Activated naive CD4-positive, alpha-beta T cell treated with anti-CD3 and anti-CD28 coated beads, Interleukin-2, amount 10 ng/mL, durations not matched to agents 7 days and 5 days (primary cell): ENCODE results near the gene PLXNA2.

Experiments
- CTCF ChIA-PET: fragments of 350-600 bp; sonication (Branson Sonifier 250); formaldehyde crosslinking; loops from one replicate; lab custom pipeline; 2021; ENCODE audit warnings: antibody characterized with exemption; lab: Charles Lee
- DNase-seq: peaks from one replicate; pipeline ENCODE4 v3.0.0-alpha.2; 2020
- H3K27ac Mint-ChIP-seq: one replicate; pipeline ENCODE4 v1.8.0; 2021; ENCODE audit warnings: mild to moderate bottlenecking, moderate library complexity, mixed read lengths
- H3K27me3 Mint-ChIP-seq: one replicate; pipeline ENCODE4 v1.8.0; 2021; ENCODE audit warnings: mild to moderate bottlenecking, mixed read lengths
- H3K36me3 Mint-ChIP-seq: one replicate; pipeline ENCODE4 v1.8.0; 2021; ENCODE audit warnings: mixed read lengths
- H3K4me1 Mint-ChIP-seq: one replicate; pipeline ENCODE4 v1.8.0; 2021; ENCODE audit warnings: mixed read lengths
- H3K4me3 Mint-ChIP-seq: one replicate; pipeline ENCODE4 v1.8.0; 2021; ENCODE audit warnings: mild to moderate bottlenecking, moderate library complexity, mixed read lengths
- H3K9me3 Mint-ChIP-seq: one replicate; pipeline ENCODE4 v1.8.0; 2021; ENCODE audit warnings: mixed read lengths

The PLXNA2 gene

DNA sequence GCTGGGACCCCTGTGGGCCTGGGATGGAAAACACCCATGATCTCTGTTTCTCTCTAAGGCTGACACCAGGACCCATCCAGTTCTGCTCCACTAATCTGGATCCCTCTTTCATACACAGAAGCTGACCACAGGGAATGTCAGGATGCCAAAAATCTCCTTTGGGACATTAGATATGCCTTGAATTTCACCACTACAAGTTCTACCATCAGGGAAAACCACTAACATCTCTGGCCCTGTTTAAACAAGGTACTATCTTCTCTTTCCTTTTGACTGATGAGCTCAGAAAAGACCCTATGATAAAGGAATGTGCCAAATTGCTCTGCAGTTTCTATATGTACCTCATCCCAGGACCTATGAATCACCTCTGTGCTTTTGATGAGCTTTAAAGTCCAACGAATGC lies 10.2 kb upstream of the PLXNA2 start:
- H3K27ac Mint-ChIP-seq: no peak overlapping the region
- DNase-seq: no peak
- H3K27me3 Mint-ChIP-seq: peaks cover 37% of the 10 kb centered on the region
- no peaks in the 10 kb centered on the region for H3K4me1 Mint-ChIP-seq
- H3K9me3 Mint-ChIP-seq: no peaks in the 10 kb centered on the region
- CTCF ChIA-PET: interaction anchor here (1.8 kb wide), 1 partner anchor 9 kb away, joined by 6 read pairs; the partner anchor contains the start of gene PLXNA2
- H3K4me3 Mint-ChIP-seq: no peak overlapping the region
- no peaks in the 10 kb centered on the region for H3K36me3 Mint-ChIP-seq

DNA sequence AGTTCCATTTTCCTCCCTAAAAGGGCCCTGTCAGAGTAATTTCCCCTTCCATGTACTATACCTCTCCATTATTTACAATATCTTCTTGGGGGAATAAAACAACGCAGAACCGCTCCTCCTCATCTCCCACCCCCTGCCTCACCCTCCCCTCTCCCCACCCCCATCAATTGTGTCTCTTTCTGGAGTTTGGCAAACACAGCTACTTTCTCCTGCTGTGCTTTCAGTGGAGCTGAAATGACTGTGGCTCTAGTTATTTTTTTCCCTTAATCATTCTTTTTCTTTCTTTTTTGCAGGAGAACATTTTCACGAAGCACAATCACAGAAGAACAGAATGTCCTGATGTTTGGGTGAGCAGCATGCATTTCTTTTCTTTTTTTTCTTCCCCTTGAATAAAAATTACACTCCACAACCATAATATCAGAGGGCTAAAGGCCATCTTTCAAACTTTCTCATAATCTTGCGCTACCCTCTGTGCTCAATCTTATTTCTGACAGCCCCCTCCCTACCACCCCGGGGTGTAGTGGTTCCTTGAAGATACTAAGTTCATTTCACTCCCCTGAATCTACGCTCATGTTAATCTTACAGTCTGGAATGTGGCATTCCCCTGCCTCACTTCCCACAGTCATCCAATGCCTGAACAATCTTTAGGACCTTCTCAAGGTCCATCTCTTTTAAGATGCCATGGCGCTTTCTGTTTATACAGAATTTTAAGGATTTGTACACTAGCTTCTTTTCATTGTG lies 8.8 kb upstream of the PLXNA2 start:
- no peak for DNase-seq
- CTCF ChIA-PET: interaction anchor here (1.8 kb wide), 1 partner anchor 8 kb away, joined by 6 read pairs; the partner anchor contains the start of gene PLXNA2
- H3K9me3 Mint-ChIP-seq: no peaks in the 10 kb centered on the region
- H3K27ac Mint-ChIP-seq: no peak overlapping the region
- H3K4me1 Mint-ChIP-seq: no peaks in the 10 kb centered on the region
- H3K36me3 Mint-ChIP-seq: no peaks in the 10 kb centered on the region
- peaks cover 39% of the 10 kb centered on the region for H3K27me3 Mint-ChIP-seq
- no peak overlapping the region for H3K4me3 Mint-ChIP-seq

DNA sequence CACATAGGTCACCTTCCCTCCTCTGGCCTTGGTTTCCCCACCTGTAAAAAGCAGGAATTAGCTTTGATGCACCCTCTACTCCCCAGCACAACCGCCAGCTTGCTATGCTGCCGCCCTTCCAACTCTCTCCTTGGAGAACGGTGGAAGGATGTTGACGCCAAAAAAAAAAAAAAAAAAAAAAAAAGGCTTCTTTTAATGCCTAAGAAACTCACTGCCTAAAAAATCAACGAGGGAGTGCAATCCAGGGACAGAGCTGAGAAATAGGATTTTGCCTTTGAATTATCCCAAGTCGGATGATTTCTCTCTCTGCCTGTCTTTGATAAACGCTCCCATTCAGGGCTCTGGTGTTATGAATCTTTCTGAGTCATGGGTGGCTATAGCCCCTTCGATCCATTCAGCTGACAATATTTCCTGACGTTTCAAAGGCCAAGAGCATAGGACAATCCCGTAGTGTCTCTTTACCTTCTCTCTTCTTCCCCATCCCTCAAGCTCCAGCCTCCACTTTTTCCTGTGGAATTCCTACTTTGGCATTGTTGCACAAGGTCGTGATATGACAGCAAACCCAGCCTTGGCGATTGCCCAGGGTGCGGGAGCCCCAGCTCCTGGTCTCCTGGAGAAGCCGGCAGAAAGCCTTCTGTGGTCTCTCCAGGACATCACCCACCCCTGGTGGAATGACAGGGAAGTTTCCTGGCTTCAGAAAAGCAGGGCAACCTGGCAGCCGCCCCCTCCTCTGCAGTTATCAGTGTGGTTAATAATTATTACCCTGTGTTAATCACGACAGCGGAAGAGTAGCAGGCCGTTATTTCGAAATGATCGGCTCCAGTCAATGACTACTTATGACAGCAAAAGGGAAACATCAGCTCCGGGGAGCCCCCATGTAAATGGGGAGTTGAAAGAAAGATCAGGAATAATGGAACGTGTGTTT lies 8.0 kb upstream of the PLXNA2 start:
- H3K4me1 Mint-ChIP-seq: no peaks in the 10 kb centered on the region
- H3K27me3 Mint-ChIP-seq: peaks cover 38% of the 10 kb centered on the region
- H3K27ac Mint-ChIP-seq: no peak overlapping the region
- CTCF ChIA-PET: no interaction called here
- no peak for DNase-seq
- H3K9me3 Mint-ChIP-seq: no peaks in the 10 kb centered on the region
- H3K4me3 Mint-ChIP-seq: no peak overlapping the region
- H3K36me3 Mint-ChIP-seq: no peaks in the 10 kb centered on the region

DNA sequence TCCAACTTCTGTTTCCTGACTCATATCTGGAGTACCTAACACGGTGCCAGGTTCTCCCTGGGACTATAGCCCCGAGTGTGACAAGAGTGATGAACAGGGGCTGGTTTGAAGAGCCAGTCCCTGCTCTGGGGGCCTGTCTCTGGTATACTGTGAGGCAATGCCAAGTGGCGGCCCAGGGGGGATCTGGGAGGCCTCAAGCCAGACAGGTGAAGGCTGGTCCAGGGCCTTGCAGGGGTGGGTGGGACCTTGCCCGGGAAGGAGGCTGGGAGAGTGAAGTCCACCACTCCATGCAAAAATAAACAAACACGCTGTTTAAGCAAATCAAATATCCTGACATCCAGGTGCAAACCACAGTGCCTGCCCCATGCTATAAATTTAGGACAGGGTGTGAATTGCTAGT lies 6.8 kb upstream of the PLXNA2 start:
- CTCF ChIA-PET: no interaction called here
- Mint-ChIP-seq H3K9me3 (no peaks in the 10 kb centered on the region), H3K4me3 (no peak overlapping the region), H3K27ac (no peak overlapping the region), H3K36me3 (no peaks in the 10 kb centered on the region), H3K4me1 (no peaks in the 10 kb centered on the region), H3K27me3 (peaks cover 38% of the 10 kb centered on the region)
- DNase-seq: no peak

DNA sequence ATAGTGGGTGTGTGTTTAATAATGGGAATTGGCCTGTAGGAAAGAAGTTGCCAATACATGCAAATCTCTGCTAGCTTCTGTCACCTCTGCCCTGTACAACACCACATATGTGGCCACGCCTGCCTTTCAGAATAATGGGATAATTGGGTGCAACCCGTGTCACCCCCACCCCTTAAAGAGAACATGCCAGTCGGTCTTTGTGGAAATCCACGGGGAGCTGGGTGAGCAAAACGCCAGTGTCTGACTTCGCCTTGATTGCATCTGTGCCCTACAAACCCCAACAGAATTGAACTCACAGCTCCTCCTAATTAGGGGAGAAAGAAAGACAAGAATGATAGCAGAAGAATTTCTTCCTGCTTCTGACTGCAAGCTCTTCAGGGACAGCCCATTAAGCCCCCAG lies 6.4 kb upstream of the PLXNA2 start:
- no peak for DNase-seq
- no peak overlapping the region for H3K27ac Mint-ChIP-seq
- no peaks in the 10 kb centered on the region for H3K9me3 Mint-ChIP-seq
- H3K27me3 Mint-ChIP-seq: peaks cover 34% of the 10 kb centered on the region
- no peak overlapping the region for H3K4me3 Mint-ChIP-seq
- H3K4me1 Mint-ChIP-seq: no peaks in the 10 kb centered on the region
- H3K36me3 Mint-ChIP-seq: no peaks in the 10 kb centered on the region
- CTCF ChIA-PET: no interaction called here

DNA sequence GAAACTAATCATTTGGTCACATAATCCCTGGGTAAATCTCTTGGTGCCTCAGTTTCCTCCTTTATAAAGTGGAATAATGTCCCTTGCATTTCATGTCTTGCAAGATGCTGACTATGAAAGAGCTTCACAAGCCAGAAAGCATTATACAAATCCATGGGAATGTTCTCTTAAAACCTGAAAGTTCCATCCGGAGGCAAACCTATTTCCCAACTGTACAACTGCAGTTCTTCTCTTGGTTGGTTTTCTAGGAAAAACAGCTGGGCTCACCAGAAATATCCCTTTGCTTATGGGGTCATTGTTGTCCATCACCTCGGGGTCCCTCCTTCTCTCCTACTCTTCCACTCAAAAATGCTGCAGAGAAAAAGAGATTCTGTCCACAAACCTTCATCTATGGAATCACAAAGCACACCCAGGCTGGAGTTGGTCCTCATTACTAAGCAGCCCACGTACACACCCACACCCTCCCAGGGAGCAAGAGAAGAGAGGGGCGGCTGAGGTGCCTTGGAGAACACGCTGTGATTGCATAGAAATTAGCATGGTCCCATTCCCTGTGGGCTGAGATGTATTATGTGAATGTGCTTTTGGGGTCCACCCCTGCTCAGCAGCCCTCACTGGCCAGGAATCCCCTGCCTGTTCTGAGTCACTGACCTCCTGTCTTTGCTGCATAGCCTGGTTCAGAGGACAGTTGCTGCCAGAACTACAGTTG lies 5.0 kb upstream of the PLXNA2 start:
- no peak for DNase-seq
- Mint-ChIP-seq H3K4me1 (peaks cover 10% of the 10 kb centered on the region), H3K4me3 (no peak overlapping the region), H3K27me3 (peaks cover 43% of the 10 kb centered on the region), H3K36me3 (no peaks in the 10 kb centered on the region), H3K27ac (no peak overlapping the region), H3K9me3 (no peaks in the 10 kb centered on the region)
- CTCF ChIA-PET: no interaction called here

DNA sequence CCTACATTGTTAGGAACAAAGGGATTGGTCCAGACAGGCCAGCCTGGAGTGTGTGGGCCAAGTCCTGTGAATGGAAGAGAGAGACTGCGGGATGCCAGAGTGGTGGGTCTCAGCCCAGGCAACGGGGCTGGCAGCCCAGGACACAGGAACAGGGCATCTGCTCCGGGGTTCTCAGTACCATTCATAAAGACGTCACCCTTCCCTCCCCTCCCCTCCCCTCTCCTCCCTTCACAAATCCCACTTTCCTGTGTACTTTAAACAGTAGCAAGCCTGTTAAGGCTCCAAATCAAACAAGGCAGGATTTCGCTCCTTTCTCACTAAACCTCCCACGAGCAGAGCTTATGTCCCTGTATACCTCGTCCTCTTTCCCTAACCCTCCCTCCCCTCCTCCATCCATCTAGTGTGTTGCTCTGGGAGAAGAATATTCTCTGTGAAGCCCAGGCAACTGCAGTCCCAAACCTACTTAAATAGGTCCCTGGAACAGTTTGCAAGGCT lies 4.2 kb upstream of the PLXNA2 start:
- Mint-ChIP-seq H3K27ac (no peak overlapping the region), H3K36me3 (no peaks in the 10 kb centered on the region), H3K4me3 (no peak overlapping the region), H3K9me3 (no peaks in the 10 kb centered on the region), H3K27me3 (peaks cover 46% of the 10 kb centered on the region), H3K4me1 (peaks cover 10% of the 10 kb centered on the region)
- CTCF ChIA-PET: interaction anchor here (1.2 to 4.4 kb wide), 2 partner anchors 15 to 226 kb away, joined by 3 to 40 read pairs; no protein-coding TSS in a partner anchor
- no peak for DNase-seq

DNA sequence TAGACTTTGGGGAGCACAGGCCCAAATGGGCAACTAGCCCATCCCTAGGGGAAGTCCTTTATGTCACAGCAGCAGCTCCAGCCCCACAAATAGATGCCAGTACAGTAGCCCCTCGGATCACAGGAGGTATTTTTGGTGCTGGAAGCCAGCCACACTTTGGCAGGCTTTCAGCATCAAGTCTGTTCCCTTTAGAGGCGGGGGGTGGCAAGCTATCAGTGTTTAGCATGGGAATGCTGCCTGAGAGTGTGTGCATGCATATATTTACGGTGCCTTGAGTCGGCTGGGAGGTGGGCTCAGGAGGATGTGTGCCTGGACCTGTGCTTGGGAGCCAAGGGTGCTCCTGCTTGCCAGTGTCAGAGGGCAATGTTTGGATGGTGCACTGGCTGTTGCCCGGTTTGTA lies 3.5 kb upstream of the PLXNA2 start:
- H3K36me3 Mint-ChIP-seq: no peaks in the 10 kb centered on the region
- DNase-seq: no peak
- CTCF ChIA-PET: interaction anchor here (1.2 to 4.4 kb wide), 2 partner anchors 15 to 226 kb away, joined by 3 to 40 read pairs; no protein-coding TSS in a partner anchor
- H3K4me1 Mint-ChIP-seq: peaks cover 10% of the 10 kb centered on the region
- no peak overlapping the region for H3K27ac Mint-ChIP-seq
- H3K9me3 Mint-ChIP-seq: no peaks in the 10 kb centered on the region
- H3K4me3 Mint-ChIP-seq: no peak overlapping the region
- H3K27me3 Mint-ChIP-seq: peaks cover 52% of the 10 kb centered on the region

DNA sequence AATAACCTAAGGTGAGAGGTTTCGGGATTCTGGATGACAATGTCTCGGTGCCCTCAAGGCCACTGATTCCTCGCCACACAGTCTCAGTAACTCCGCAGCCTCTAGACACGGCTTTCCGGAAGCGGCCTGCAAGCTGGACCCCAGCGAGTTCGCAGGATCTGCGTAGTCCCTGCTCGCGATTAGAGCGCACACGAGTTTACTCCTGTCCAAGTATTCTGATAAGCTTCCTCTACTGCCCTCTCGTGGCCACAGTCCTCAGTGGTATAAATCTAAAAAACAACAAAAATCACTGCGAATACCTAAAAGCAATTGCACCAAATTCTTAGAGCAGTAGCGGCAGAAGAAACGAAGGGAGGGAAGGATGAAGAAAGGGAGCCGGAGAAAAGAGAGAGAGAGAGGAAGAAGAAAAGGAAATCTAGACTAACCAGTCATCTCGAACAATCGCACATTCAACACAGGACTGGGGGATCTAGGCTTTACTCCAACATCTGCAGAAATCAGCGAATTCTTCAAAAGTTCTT lies 1.1 kb upstream of the PLXNA2 start:
- DNase-seq: peak; percentile 85
- no peaks in the 10 kb centered on the region for H3K36me3 Mint-ChIP-seq
- H3K27ac Mint-ChIP-seq: no peak overlapping the region
- peaks cover 10% of the 10 kb centered on the region for H3K4me1 Mint-ChIP-seq
- CTCF ChIA-PET: interaction anchor here (0.7 to 4.6 kb wide), 18 partner anchors 9 to 360 kb away, joined by 3 to 44 read pairs (median 4); no protein-coding TSS in a partner anchor
- peak overlapping the region; percentile 63 for H3K4me3 Mint-ChIP-seq
- peaks cover 77% of the 10 kb centered on the region for H3K27me3 Mint-ChIP-seq
- no peaks in the 10 kb centered on the region for H3K9me3 Mint-ChIP-seq

DNA sequence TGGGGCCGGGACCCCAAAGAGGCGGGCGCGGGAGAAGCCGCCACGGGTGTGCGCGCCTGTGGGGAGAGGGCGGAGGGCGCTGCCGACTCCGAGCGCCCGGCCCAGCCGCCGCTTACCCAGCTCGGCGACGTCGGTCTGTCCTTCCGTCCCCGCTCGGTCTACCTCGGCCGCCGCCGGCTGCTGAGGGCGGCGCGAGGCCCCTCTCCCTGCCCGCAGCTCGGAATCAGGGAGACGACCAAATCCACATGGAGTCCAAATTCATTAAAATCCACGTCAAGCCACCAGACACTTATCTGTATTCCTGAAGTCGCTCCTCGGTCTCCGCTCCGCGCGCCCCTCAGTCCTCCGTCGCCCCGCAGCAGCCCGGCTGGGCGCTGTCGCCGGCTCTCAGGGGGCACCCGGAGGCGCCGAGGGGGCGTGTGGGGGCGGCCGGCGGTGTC lies 637 bp downstream of the PLXNA2 start:
- DNase-seq: peak; percentile 27
- H3K4me1 Mint-ChIP-seq: peaks cover 10% of the 10 kb centered on the region
- H3K27ac Mint-ChIP-seq: no peak overlapping the region
- CTCF ChIA-PET: interaction anchor here (1.4 to 4.6 kb wide), 4 partner anchors 10 to 216 kb away, joined by 3 to 44 read pairs (median 8); no protein-coding TSS in a partner anchor
- H3K9me3 Mint-ChIP-seq: no peaks in the 10 kb centered on the region
- H3K27me3 Mint-ChIP-seq: peaks cover 84% of the 10 kb centered on the region
- H3K4me3 Mint-ChIP-seq: peak overlapping the region; percentile 72
- H3K36me3 Mint-ChIP-seq: no peaks in the 10 kb centered on the region

DNA sequence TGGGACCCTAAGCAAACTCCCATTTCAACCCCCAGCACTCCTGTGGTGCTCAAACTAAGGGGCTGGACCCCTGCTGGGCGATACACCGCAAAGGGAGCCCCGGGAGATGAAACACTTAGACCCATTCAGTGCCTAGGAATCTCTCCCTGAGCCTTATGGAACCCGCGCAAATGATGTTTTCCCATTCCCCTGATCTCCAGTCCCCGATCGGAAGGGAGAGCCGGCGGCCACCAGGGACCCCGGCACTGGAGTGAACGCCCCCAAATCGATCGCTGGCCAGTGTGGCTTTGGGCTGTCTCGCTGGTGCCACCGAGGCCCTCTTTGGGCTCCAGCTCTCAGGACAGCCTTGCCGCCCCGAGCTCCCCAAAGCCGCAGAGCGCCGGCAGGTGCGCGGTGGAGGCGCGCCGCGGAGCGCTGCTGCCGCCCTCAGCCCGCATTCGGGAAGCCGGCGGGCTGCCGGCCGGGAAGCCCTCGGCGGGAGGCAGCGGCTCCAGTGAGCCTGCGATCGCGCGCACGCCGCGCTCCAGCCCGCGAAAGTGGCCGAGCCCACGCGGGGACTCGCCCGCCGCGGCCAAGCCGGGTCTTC lies 1.1 kb downstream of the PLXNA2 start:
- H3K36me3 Mint-ChIP-seq: no peaks in the 10 kb centered on the region
- no peak overlapping the region for H3K27ac Mint-ChIP-seq
- H3K4me3 Mint-ChIP-seq: peak overlapping the region; percentile 67
- peak; percentile 24 for DNase-seq
- H3K4me1 Mint-ChIP-seq: peaks cover 10% of the 10 kb centered on the region
- CTCF ChIA-PET: interaction anchor here (0.5 to 4.6 kb wide), 4 partner anchors 111 to 221 kb away, joined by 3 to 44 read pairs (median 4); no protein-coding TSS in a partner anchor
- H3K9me3 Mint-ChIP-seq: no peaks in the 10 kb centered on the region
- peaks cover 85% of the 10 kb centered on the region for H3K27me3 Mint-ChIP-seq

DNA sequence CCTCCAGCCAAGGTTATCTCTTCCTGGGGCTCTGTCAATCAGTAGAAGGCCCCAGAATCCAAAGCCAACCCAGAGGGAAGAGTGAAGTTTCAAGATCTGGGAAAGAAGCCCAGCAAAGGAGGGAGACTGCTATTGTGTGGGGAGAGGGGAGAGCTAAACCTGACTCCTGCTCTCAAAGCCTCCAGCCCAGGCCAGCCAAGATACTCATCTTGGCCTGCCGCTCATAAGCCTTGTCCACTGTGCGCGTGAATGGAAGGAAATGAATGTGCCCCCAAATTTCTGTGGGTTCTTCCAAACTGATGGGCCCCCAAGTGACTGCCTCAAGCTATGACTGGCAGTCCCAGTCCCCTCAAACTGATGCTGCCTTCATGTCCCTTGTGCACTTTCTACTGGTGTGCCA lies 2.0 kb downstream of the PLXNA2 start:
- peaks cover 11% of the 10 kb centered on the region for H3K4me1 Mint-ChIP-seq
- DNase-seq: no peak
- H3K4me3 Mint-ChIP-seq: peak overlapping the region; percentile 13
- H3K27ac Mint-ChIP-seq: no peak overlapping the region
- peaks cover 86% of the 10 kb centered on the region for H3K27me3 Mint-ChIP-seq
- CTCF ChIA-PET: interaction anchor here (1.2 to 2.6 kb wide), 3 partner anchors 110 to 220 kb away, joined by 3 to 11 read pairs (median 4); no protein-coding TSS in a partner anchor
- no peaks in the 10 kb centered on the region for H3K36me3 Mint-ChIP-seq
- no peaks in the 10 kb centered on the region for H3K9me3 Mint-ChIP-seq

DNA sequence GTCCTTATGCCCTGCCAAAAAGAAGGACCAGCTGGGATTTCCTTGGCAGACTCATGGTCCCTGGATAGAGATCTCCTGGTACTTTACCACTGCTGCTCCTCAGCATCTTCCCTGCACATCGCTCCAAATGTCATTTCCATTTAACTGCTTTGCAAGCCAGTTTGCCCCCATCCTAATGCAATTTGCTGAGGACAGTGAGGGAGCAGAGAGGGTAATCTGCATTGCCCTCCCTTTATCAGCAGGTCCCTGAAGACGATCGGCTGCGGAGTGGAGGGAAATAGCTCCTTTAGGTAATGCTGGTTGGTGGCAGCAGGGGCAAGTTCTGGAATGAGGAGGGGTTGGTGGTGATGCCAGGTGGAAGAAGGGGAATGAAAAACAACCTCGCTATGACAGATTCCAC lies 2.7 kb downstream of the PLXNA2 start:
- H3K36me3 Mint-ChIP-seq: no peaks in the 10 kb centered on the region
- CTCF ChIA-PET: interaction anchor here (0.7 to 2.6 kb wide), 4 partner anchors 15 to 220 kb away, joined by 3 to 12 read pairs (median 8); no protein-coding TSS in a partner anchor
- no peak overlapping the region for H3K27ac Mint-ChIP-seq
- peaks cover 90% of the 10 kb centered on the region for H3K27me3 Mint-ChIP-seq
- peaks cover 18% of the 10 kb centered on the region for H3K4me1 Mint-ChIP-seq
- H3K9me3 Mint-ChIP-seq: no peaks in the 10 kb centered on the region
- H3K4me3 Mint-ChIP-seq: no peak overlapping the region
- DNase-seq: no peak
